Measurements from ENCODE around the gene CARMIL1. TPM values are rescaled to one million over a fixed set of nuclear protein-coding genes. Genes with fewer than 3 reads are reported as not detected.

The CARMIL1 gene
- total RNA-seq, 1 donor from 2014 or later: 86.3 TPM

GRCh38 chr6:25431306-25431974 is 152.3 kb downstream of the CARMIL1 start:
- Mint-ChIP-seq H3K4me3 (ENCODE audit: low read depth) (no peak overlapping the region), H3K27me3 (no peaks in the 10 kb centered on the region), H3K36me3 (ENCODE audit: insufficient read depth) (peaks cover 1% of the 10 kb centered on the region), H3K27ac (no peak overlapping the region), H3K9me3 (ENCODE audit: low read depth) (no peaks in the 10 kb centered on the region), H3K4me1 (ENCODE audit: low read depth) (peaks cover 26% of the 10 kb centered on the region)
- DNase-seq (ENCODE audit: low spot score, unreplicated experiment): no peak
- TF ChIP-seq CTCF (IDR thresholded peaks at IDR 0.05; ENCODE audit: unreplicated experiment): no peak

GRCh38 chr6:25431975-25432307 is 152.8 kb downstream of the CARMIL1 start:
- Mint-ChIP-seq H3K4me3 (ENCODE audit: low read depth) (no peak overlapping the region), H3K4me1 (ENCODE audit: low read depth) (peaks cover 22% of the 10 kb centered on the region), H3K27ac (no peak overlapping the region), H3K27me3 (no peaks in the 10 kb centered on the region), H3K9me3 (ENCODE audit: low read depth) (no peaks in the 10 kb centered on the region), H3K36me3 (ENCODE audit: insufficient read depth) (peaks cover 3% of the 10 kb centered on the region)
- DNase-seq (ENCODE audit: low spot score, unreplicated experiment): no peak
- TF ChIP-seq CTCF (IDR thresholded peaks at IDR 0.05; ENCODE audit: unreplicated experiment): no peak

- peaks cover 3% of the 10 kb centered on the region for H3K36me3 Mint-ChIP-seq (ENCODE audit: insufficient read depth)
- no peak overlapping the region for H3K27ac Mint-ChIP-seq
- no peak for DNase-seq (ENCODE audit: low spot score, unreplicated experiment)
- H3K27me3 Mint-ChIP-seq: no peaks in the 10 kb centered on the region
- H3K9me3 Mint-ChIP-seq (ENCODE audit: low read depth): no peaks in the 10 kb centered on the region
- no peak for TF ChIP-seq CTCF (IDR thresholded peaks at IDR 0.05; ENCODE audit: unreplicated experiment)
- H3K4me1 Mint-ChIP-seq (ENCODE audit: low read depth): peaks cover 7% of the 10 kb centered on the region
- no peak overlapping the region for H3K4me3 Mint-ChIP-seq (ENCODE audit: low read depth)
Measured at GRCh38 chr6:25434921-25435320, 155.7 kb downstream of the CARMIL1 start.

GRCh38 chr6:25435416-25435985 is 156.3 kb downstream of the CARMIL1 start:
- Mint-ChIP-seq H3K36me3 (ENCODE audit: insufficient read depth) (peaks cover 3% of the 10 kb centered on the region), H3K27ac (no peak overlapping the region), H3K4me1 (ENCODE audit: low read depth) (peaks cover 7% of the 10 kb centered on the region), H3K4me3 (ENCODE audit: low read depth) (no peak overlapping the region), H3K27me3 (no peaks in the 10 kb centered on the region), H3K9me3 (ENCODE audit: low read depth) (no peaks in the 10 kb centered on the region)
- no peak for TF ChIP-seq CTCF (IDR thresholded peaks at IDR 0.05; ENCODE audit: unreplicated experiment)
- DNase-seq (ENCODE audit: low spot score, unreplicated experiment): no peak

GRCh38 chr6:25436760-25437159 is 157.6 kb downstream of the CARMIL1 start:
- TF ChIP-seq CTCF (IDR thresholded peaks at IDR 0.05; ENCODE audit: unreplicated experiment): no peak
- no peak overlapping the region for H3K27ac Mint-ChIP-seq
- H3K4me1 Mint-ChIP-seq (ENCODE audit: low read depth): peaks cover 6% of the 10 kb centered on the region
- no peak for DNase-seq (ENCODE audit: low spot score, unreplicated experiment)
- H3K27me3 Mint-ChIP-seq: no peaks in the 10 kb centered on the region
- H3K9me3 Mint-ChIP-seq (ENCODE audit: low read depth): no peaks in the 10 kb centered on the region
- H3K4me3 Mint-ChIP-seq (ENCODE audit: low read depth): no peak overlapping the region
- H3K36me3 Mint-ChIP-seq (ENCODE audit: insufficient read depth): peaks cover 2% of the 10 kb centered on the region

All from progenitor cell of endocrine pancreas (in vitro differentiated cells).